HCEC 1CT (cell line): ENCODE measurements around the gene PRSS57.
"Not testable (repeated sequence)": the region's sequence is repeated elsewhere in the genome, so short reads cannot be mapped to it uniquely, and the experiment has no call there.

Source experiments
- DNase-seq: peaks from one replicate; pipeline ENCODE4 v3.0.0-alpha.2; 2017

Gene PRSS57

GRCh38 chr19:688992-689391 lies 6.3 kb downstream of the PRSS57 start:
- DNase-seq = no peak

DNA sequence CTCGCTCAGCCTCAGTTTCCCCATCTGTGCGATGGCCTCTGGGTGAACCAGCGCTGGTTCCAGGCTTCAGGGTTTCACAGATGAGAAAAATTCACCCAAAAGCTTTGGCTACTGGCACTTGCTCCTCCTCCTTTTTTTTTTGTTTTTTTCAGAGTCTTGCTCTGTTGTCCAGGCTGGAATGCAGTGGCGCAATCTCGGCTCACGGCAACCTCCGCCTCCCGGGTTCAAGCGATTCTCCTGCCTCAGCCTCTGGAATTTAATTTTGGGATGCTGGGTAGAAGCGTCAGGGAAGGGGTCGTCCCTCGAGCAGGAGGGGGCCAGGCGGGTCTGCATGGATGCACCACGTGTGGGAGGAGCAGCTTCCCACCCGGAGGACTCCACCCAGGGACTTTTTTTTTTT lies 7.0 kb downstream of the PRSS57 start:
- DNase-seq = no peak

GRCh38 chr19:687569-688166 lies 7.6 kb downstream of the PRSS57 start:
- DNase-seq = no peak

GRCh38 chr19:686589-687297 lies 8.5 kb downstream of the PRSS57 start:
- no peak for DNase-seq

- DNase-seq = no peak
Measured at GRCh38 chr19:685454-685931, 9.8 kb downstream of the PRSS57 start.

GRCh38 chr19:682678-683320 lies 12.5 kb downstream of the PRSS57 start:
- no peak for DNase-seq

- DNase-seq = no peak
Measured at GRCh38 chr19:681029-682019, 13.9 kb downstream of the PRSS57 start.

DNA sequence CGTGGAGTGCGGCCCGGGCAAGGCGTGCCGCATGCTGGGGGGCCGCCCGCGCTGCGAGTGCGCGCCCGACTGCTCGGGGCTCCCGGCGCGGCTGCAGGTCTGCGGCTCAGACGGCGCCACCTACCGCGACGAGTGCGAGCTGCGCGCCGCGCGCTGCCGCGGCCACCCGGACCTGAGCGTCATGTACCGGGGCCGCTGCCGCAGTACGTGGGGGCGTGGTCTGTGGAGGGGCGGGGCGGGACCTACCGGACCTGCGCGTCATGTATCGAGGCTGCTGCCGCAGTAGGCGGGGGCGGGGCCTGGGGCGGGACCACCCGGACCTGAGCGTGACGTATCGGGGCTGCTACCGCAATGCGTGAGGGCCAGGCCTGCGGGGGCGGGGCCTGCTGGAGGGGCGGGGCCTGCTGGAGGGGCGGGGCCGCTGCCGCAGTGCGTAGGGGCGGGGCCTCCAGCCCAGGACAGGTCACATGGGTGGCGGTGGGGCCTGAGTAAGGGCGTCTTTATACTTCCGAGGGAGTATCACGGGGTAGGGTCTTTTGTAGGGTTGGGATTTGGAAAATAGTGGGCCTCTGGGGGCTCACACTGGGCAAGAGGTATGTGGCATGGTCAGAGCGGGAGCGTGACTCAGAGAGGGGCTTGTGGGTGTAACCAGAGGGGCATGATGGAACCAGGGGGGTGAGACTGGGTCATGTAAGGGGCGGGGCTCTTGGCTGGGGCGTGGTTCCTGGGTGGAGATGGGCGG lies 14.8 kb downstream of the PRSS57 start:
- peak; percentile 97 for DNase-seq

DNA sequence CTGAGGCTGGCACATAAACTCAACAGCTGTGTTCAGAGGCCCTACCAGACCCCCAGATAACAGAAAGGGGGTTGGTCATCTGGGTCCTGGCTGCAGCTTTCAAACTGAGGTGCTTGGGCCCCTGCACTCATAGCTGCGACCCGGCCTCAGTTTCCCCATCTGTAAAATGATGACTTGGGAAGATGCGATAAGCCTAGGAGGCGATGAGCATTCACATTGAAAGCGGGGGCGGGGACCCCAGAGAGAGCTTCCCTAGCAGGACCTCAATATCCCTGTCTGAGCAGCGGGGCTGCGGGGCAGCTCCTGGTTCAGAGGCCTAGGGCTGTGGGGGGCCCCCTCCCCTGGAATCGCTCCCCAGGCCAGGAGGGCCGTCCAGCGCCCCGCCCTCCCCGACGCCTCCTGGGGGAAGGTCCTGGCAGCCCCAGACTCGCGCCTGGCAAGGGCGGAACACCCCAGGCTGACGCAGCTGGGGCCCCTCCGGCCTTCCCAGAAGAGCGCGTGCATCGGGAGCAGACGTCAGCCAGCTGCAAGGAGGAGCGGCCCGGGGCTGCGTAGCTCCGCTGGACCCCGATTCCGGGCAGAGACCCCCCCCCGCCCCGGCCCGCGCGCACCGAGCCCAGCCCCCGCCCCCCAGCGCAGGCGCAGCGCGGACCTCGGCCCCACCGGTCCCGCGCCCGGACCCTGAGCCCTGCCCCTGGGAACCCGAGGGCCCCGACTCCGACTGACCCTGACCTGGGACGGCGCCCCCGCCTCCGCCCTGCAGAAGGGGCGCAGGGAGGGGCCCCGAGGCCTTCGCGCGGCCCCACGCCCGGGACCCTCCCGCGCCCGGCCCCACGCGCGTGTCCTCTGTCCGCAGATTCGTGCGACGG lies 15.6 kb downstream of the PRSS57 start:
- DNase-seq = peak; percentile 60

GRCh38 chr19:678791-679388 lies 16.4 kb downstream of the PRSS57 start:
- DNase-seq = no peak

DNA sequence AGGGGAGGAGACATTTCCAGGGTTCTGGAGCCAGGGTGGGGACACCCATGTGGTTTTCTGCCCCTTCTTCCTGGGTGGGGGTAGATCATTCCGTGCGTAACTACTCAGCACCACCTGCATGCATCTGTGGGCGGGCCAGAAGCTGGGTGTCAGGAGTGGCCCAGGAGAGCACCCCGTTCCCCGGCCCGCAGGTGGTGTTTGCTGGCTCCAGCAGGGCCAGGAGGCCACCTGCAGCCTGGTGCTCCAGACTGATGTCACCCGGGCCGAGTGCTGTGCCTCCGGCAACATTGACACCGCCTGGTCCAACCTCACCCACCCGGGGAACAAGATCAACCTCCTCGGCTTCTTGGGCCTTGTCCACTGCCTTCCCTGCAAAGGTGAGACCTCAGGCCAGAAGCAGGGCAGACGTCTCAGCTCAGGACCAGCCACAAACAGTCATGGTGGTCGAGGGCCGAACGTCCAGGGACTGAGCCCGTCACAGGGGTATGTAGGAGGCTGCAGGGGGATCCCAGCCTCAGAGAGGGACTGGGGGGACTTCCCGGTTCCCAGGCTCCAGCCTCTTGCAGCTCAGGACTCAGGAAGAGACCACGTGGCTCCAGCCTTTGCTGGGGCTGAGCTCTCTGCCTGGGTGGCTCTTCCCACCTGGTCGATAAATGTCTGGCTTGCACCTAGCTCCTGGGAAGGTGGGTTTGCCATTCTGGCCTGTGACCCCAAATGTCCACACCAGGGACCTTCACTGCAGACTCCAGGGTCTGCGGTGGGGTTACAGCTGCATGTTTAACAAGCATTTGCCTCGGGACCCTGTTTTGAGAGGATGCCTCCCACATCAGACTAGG lies 17.4 kb downstream of the PRSS57 start:
- no peak for DNase-seq

DNA sequence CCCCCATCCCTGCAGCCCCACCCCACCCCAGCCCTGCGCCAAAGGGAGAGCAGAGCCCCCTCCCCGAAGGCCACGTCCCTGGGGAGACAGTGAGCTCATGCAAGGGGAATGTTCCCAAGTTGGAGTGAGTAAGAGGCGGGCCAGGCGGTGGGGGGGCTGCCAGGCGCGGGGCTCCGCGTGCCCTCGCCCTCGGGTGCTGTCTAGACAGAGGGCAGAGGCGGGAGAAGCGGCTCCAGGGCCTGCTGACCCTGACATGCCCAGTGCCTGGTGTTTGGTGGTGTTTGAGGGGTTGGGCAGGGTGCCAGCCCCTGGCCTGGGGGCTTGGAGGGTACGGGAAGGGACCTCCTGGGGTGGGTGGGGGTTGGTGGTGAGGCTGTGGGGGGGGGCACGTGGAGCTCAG lies 18.1 kb downstream of the PRSS57 start:
- DNase-seq = peak; percentile 73

- DNase-seq = no peak
Measured at GRCh38 chr19:676339-677105, 18.7 kb downstream of the PRSS57 start, which contains the start of gene FSTL3. Gene FSTL3 (plus strand): TSS chr19:676392. CDS start chr19:676424, 32 bp downstream.

- no peak for DNase-seq
Measured at GRCh38 chr19:676007-676338, 19.3 kb downstream of the PRSS57 start.

GRCh38 chr19:674282-675151 lies 20.7 kb downstream of the PRSS57 start:
- DNase-seq = no peak

GRCh38 chr19:670609-671075 lies 24.6 kb downstream of the PRSS57 start:
- no peak for DNase-seq

DNA sequence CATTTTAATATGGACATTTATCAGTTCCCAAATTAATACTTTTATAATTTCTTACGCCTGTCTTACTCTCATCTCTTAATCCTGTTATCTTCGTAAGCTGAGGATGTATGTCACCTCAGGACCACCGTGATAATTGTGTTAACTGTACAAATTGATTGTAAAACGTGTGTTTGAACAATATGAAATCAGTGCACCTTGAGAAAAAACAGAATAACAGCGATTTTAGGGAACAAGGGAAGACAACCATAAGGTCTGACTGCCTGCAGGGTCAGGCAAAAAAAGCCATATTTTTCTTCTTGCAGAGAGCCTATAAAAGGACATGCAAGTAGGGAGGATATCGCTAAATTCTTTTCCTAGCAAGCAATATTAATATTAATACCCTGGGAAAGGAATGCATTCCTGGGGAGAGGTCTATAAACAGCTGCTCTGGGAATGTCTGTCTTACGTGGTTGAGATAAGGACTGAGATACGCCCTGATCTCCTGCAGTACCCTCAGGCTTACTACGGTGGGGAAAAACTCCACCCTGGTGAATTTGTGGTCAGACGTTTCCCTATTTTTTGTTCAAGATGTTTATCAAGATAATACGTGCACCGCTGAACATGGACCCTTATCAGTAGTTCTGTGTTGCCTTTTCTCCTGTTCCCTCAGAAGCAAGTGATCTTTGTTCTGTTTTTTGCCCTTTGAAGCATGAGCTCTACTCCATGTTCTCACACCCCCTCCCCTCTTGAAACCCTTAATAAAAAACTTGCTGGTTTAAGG lies 26.4 kb downstream of the PRSS57 start:
- DNase-seq = not testable (repeated sequence)
